ENCODE data around the gene AMH.

DNA sequence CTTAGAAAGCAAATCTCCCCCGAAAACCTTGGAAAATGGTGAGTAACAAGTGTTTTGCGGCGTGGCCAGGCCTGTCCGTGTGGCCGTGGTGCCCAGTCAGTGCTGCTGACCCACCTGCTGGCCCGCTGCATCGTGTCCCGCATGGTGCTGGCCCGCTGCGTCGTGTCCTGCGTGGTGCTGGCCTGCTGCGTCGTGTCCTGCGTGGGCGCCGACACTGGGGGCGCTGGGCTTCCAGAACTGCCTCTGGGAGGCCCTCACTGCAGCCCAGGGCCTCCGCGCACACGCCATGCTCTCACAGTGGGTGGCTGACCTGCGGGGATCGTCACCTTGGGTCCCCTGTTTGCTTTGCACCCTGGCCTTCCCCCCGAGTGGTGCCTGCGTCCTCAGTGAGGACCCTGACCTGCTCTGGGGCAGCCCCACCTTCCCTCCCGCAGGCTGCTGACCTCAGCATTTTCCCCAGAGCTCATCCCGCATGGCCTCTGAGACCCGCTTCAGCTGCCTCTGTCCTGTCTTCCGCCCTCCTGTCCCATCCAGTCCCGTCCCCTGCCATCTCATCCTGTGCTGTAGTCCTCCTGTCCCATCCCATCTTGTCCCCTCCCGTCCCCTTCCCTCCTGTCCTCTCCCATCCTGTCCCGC is 23.6 kb upstream of the AMH start:
- TF ChIP-seq, protein P1, sequence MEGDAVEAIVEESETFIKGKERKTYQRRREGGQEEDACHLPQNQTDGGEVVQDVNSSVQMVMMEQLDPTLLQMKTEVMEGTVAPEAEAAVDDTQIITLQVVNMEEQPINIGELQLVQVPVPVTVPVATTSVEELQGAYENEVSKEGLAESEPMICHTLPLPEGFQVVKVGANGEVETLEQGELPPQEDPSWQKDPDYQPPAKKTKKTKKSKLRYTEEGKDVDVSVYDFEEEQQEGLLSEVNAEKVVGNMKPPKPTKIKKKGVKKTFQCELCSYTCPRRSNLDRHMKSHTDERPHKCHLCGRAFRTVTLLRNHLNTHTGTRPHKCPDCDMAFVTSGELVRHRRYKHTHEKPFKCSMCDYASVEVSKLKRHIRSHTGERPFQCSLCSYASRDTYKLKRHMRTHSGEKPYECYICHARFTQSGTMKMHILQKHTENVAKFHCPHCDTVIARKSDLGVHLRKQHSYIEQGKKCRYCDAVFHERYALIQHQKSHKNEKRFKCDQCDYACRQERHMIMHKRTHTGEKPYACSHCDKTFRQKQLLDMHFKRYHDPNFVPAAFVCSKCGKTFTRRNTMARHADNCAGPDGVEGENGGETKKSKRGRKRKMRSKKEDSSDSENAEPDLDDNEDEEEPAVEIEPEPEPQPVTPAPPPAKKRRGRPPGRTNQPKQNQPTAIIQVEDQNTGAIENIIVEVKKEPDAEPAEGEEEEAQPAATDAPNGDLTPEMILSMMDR (IDR thresholded peaks at IDR 0.05) = no peak
- TF ChIP-seq POLR2AphosphoS5 (IDR thresholded peaks at IDR 0.05) = no peak

Measured in stomach (tissue), 4 donors.